Hair follicle dermal papilla cell (primary cell): ENCODE data around the gene KDM1A. TPM values are rescaled to one million over a fixed set of nuclear protein-coding genes. Genes with fewer than 3 reads are reported as not detected.

Source experiments
- small RNA-seq: library from RNA; depleted of rRNA; stranded (forward); fragments of <200 nt; gene quantifications from one replicate; pipeline ENCODE3, GENCODE V24; 2012
- total RNA-seq: library from RNA; depleted of rRNA; stranded (reverse); fragments of >200 nt; gene quantifications from 2 replicates; pipeline ENCODE4 v1.2.3, GENCODE V29; 2012

KDM1A gene
- total RNA-seq = 78.5 and 84.5 TPM in 2 replicates

GRCh38 chr1:23019094-23019862 lies at the start of gene KDM1A:
Gene KDM1A, plus strand, starts transcription at chr1:23019468. Its CDS starts 129 bp downstream, at chr1:23019597.

GRCh38 chr1:22972760-22973159 lies 46.5 kb upstream of the KDM1A start, which contains the start of gene LACTBL1:
Gene LACTBL1, minus strand, starts transcription at chr1:22972866. Its CDS starts 550 bp downstream, at chr1:22972316.

Small RNAs within 50 kb of the gene (small RNA-seq; reads per million reads assigned to genes)
- gene MIR3115 = not detected
- gene MIR4419A = not detected

Other genes with a start within 250 kb of the KDM1A start
- gene LACTBL1, start 46.6 kb upstream of the KDM1A start, total RNA-seq = not detected in 2 replicates
- not detected in 2 replicates for gene TEX46, start 3.6 kb upstream of the KDM1A start, total RNA-seq
- gene LUZP1, start 149.4 kb downstream of the KDM1A start, total RNA-seq = 50.3 and 55.7 TPM in 2 replicates
- gene HTR1D, start 198.0 kb downstream of the KDM1A start, total RNA-seq = not detected in 2 replicates